SK-N-SH (cell line): ENCODE results near the gene CDH4.

ENCODE experiments used
- CTCF ChIP-seq: fragments of 200-600 bp; sonication (generic); IDR thresholded peaks from 2 replicates; pipeline ENCODE4 v1.6.1; 2017; ENCODE audit warnings: antibody characterized with exemption, mild to moderate bottlenecking, moderate library complexity
- EZH2phosphoT487 ChIP-seq: fragments of 200-600 bp; sonication (generic); IDR thresholded peaks from 2 replicates; pipeline ENCODE4 v1.6.1; 2017; ENCODE audit warnings: low read depth, mixed run types, mild to moderate bottlenecking, antibody characterized with exemption, moderate library complexity, borderline replicate concordance
- FOSL2 ChIP-seq: IDR thresholded peaks from 2 replicates; pipeline ENCODE4 v1.4.0; 2012; ENCODE audit warnings: low read depth, mild to moderate bottlenecking, moderate library complexity, borderline replicate concordance
- FOXM1 ChIP-seq: IDR thresholded peaks from 2 replicates; pipeline ENCODE4 v1.4.0; 2012; ENCODE audit warnings: low read depth, mild to moderate bottlenecking
- GABPA ChIP-seq: IDR thresholded peaks from 2 replicates; pipeline ENCODE4 v1.4.0; 2012; ENCODE audit warnings: low read depth, mild to moderate bottlenecking
- NRF1 ChIP-seq: IDR thresholded peaks from 2 replicates; pipeline ENCODE4 v1.6.1; 2012; ENCODE audit warnings: low read depth, mild to moderate bottlenecking, low read length
- POLR2AphosphoS5 ChIP-seq: IDR thresholded peaks from 2 replicates; pipeline ENCODE4 v1.6.1; 2012; ENCODE audit warnings: low read depth, low read length
- REST ChIP-seq: IDR thresholded peaks from 2 replicates; pipeline ENCODE4 v1.6.1; 2012; ENCODE audit warnings: mild to moderate bottlenecking, low read depth, low read length, moderate library complexity
- RFX5 ChIP-seq: IDR thresholded peaks from 2 replicates; pipeline ENCODE4 v1.6.1; 2012; ENCODE audit warnings: mild to moderate bottlenecking, improper control_type of control experiment, low read length
- SMC3 ChIP-seq: IDR thresholded peaks from 2 replicates; pipeline ENCODE4 v1.6.1; 2012; ENCODE audit warnings: low read depth, low read length, improper control_type of control experiment
- TAF1 ChIP-seq: IDR thresholded peaks from 2 replicates; pipeline ENCODE4 v1.6.1; 2012; ENCODE audit warnings: low read depth, mild to moderate bottlenecking, low read length, moderate library complexity, borderline replicate concordance
- TF ChIP-seq, protein P1 (sequence below): IDR thresholded peaks from 2 replicates; pipeline ENCODE4 v1.4.0; 2012; ENCODE audit warnings: low read depth
- TF ChIP-seq, protein P2 (sequence below): IDR thresholded peaks from 2 replicates; pipeline ENCODE4; 2012

GRCh38 chr20:61926253-61926613, 674.2 kb downstream of the CDH4 start:
- no peak for TF ChIP-seq CTCF
- TF ChIP-seq SMC3: no peak
- no peak for TF ChIP-seq FOXM1
- no peak for TF ChIP-seq POLR2AphosphoS5
- TF ChIP-seq FOSL2: no peak
- TF ChIP-seq REST: no peak
- TF ChIP-seq EZH2phosphoT487: no peak
- no peak for TF ChIP-seq TAF1
- no peak for TF ChIP-seq NRF1
- TF ChIP-seq, protein P1, sequence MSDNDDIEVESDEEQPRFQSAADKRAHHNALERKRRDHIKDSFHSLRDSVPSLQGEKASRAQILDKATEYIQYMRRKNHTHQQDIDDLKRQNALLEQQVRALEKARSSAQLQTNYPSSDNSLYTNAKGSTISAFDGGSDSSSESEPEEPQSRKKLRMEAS: no peak
- TF ChIP-seq, protein P2, sequence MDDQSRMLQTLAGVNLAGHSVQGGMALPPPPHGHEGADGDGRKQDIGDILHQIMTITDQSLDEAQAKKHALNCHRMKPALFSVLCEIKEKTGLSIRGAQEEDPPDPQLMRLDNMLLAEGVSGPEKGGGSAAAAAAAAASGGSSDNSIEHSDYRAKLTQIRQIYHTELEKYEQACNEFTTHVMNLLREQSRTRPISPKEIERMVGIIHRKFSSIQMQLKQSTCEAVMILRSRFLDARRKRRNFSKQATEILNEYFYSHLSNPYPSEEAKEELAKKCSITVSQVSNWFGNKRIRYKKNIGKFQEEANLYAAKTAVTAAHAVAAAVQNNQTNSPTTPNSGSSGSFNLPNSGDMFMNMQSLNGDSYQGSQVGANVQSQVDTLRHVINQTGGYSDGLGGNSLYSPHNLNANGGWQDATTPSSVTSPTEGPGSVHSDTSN: no peak
- TF ChIP-seq GABPA: no peak
- TF ChIP-seq RFX5: no peak
